Stomach (tissue), 4 donors: ENCODE measurements around the gene REXO4.

Experiments
- CTCF ChIP-seq, 7 experiments: fragments of 450-650 bp in 4 of 7; fragments of 200-600 bp in 3 of 7; sonication (generic) in 3 of 7; IDR thresholded peaks; one replicate each; pipeline ENCODE4 v1.5.1; 2016 to 2019; ENCODE audit warnings: antibody characterized with exemption in 7 of 7, control low read depth in 2 of 7, mild to moderate bottlenecking in 1 of 7
- POLR2A ChIP-seq, 4 donors: fragments of 450-650 bp; IDR thresholded peaks; one replicate each; pipeline ENCODE4 v1.6.1; 2016; ENCODE audit warnings: antibody characterized with exemption in 4 of 4, control low read depth in 2 of 4, mild to moderate bottlenecking in 1 of 4, moderate library complexity in 1 of 4
- POLR2AphosphoS5 ChIP-seq, 3 donors: sonication (generic); formaldehyde crosslinking; IDR thresholded peaks; one replicate each; pipeline ENCODE4 v1.6.1; 2016; ENCODE audit warnings: antibody characterized with exemption in 3 of 3

GRCh38 chr9:133419005-133419404 lies 1.2 kb upstream of the REXO4 start:
- TF ChIP-seq POLR2A (IDR thresholded peaks at IDR 0.05) (no peak), CTCF (IDR thresholded peaks at IDR 0.05) (no peak), POLR2AphosphoS5 (IDR thresholded peaks at IDR 0.05) (no peak)
